Neutrophil (primary cell): ENCODE measurements around the gene GRXCR2.
"Not testable (repeated sequence)": the region's sequence is repeated elsewhere in the genome, so short reads cannot be mapped to it uniquely, and the experiment has no call there.

Experiments used
- H3K27ac ChIP-seq: fragments of 200-600 bp; sonication (generic); 2 replicates; pipeline ENCODE4 v1.5.1; 2016; ENCODE audit warnings: mild to moderate bottlenecking, moderate library complexity
- H3K27me3 ChIP-seq: fragments of 200-600 bp; sonication (generic); 2 replicates; pipeline ENCODE4 v1.6.0; 2016; ENCODE audit warnings: mild to moderate bottlenecking
- H3K36me3 ChIP-seq: fragments of 200-600 bp; sonication (generic); 2 replicates; pipeline ENCODE4 v1.5.1; 2017
- H3K4me1 ChIP-seq, 2 experiments: fragments of 200-600 bp in 1 of 2; sonication (generic) in 1 of 2; 1 replicate in 1 of 2; 2 replicates in 1 of 2; pipeline versions ENCODE4 v1.5.1 to v1.6.1; 2013 to 2016; ENCODE audit warnings: low read depth in 1 of 2, low read length in 1 of 2, mild to moderate bottlenecking in 1 of 2, moderate library complexity in 1 of 2; ENCODE audit not compliant: control insufficient read depth in 1 of 2, insufficient read depth in 1 of 2
- H3K4me3 ChIP-seq, 2 experiments: fragments of 200-600 bp in 1 of 2; sonication (generic) in 1 of 2; 1 replicate in 1 of 2; 2 replicates in 1 of 2; pipeline ENCODE4 v1.5.1; 2013 to 2016; ENCODE audit warnings: low read depth in 1 of 2, low read length in 1 of 2, mild to moderate bottlenecking in 1 of 2, moderate library complexity in 1 of 2
- H3K9me3 ChIP-seq: fragments of 200-600 bp; sonication (generic); 2 replicates; pipeline ENCODE4 v1.5.1; 2016
- TF ChIP-seq, protein P1 (sequence below): fragments of 200-600 bp; sonication (generic); IDR thresholded peaks from 2 replicates; pipeline ENCODE4 v1.5.1; 2016; ENCODE audit warnings: antibody characterized with exemption

Gene GRXCR2

GRCh38 chr5:145887217-145887616 lies 14.4 kb upstream of the GRXCR2 start:
- Histone ChIP-seq H3K27ac (no peak overlapping the region), H3K36me3 (no peaks in the 10 kb centered on the region), H3K4me1 (no peaks in the 10 kb centered on the region), H3K27me3 (no peaks in the 10 kb centered on the region), H3K4me3 (no peak overlapping the region), H3K9me3 (no peaks in the 10 kb centered on the region)
- TF ChIP-seq, protein P1, sequence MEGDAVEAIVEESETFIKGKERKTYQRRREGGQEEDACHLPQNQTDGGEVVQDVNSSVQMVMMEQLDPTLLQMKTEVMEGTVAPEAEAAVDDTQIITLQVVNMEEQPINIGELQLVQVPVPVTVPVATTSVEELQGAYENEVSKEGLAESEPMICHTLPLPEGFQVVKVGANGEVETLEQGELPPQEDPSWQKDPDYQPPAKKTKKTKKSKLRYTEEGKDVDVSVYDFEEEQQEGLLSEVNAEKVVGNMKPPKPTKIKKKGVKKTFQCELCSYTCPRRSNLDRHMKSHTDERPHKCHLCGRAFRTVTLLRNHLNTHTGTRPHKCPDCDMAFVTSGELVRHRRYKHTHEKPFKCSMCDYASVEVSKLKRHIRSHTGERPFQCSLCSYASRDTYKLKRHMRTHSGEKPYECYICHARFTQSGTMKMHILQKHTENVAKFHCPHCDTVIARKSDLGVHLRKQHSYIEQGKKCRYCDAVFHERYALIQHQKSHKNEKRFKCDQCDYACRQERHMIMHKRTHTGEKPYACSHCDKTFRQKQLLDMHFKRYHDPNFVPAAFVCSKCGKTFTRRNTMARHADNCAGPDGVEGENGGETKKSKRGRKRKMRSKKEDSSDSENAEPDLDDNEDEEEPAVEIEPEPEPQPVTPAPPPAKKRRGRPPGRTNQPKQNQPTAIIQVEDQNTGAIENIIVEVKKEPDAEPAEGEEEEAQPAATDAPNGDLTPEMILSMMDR = no peak

DNA sequence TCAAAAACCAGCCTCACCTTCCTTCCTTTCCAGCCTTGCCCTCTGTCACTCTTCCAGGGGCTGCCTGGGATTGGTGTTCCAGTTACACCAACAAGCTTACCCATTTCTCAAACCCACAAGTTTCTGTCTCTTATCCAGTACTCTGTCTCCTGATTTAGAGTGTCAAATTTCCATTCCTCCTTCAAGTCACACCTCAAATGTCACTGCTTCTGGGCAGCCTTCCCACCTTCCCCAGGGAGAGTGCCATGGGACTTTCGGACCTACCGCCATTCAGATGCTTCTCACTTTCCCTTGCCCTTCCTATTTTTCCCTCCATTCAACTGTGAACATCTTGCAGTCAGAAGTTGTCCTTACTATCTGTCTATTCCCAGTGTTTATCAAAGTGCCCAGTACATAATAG lies 2.0 kb upstream of the GRXCR2 start:
- no peaks in the 10 kb centered on the region for H3K4me1 ChIP-seq
- H3K9me3 ChIP-seq = no peaks in the 10 kb centered on the region
- H3K4me3 ChIP-seq = no peak overlapping the region
- H3K27me3 ChIP-seq = no peaks in the 10 kb centered on the region
- H3K27ac ChIP-seq = no peak overlapping the region
- H3K36me3 ChIP-seq = no peaks in the 10 kb centered on the region
- TF ChIP-seq, protein P1 = no peak

DNA sequence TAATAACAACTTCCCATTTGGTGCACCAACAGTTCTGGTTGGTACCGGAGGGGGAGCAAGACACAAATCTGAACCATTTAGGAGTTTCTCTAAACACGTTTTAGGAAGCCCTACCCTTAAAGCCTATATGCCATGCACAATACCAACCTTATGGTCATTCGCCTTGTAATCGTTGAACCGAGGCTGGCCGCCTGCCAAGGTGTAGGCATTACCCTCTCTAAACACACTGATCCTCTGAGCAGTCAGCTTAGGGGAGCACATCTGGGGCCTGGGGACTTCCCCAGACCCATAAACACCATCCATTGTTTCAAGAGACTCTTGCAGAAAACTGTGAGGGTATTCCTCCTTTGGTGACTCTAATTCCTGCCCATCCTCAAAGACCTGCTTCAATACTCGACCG lies 328 bp downstream of the GRXCR2 start:
- no peak overlapping the region for H3K4me3 ChIP-seq
- no peaks in the 10 kb centered on the region for H3K27me3 ChIP-seq
- H3K9me3 ChIP-seq = no peaks in the 10 kb centered on the region
- TF ChIP-seq, protein P1 = no peak
- no peak overlapping the region for H3K27ac ChIP-seq
- no peaks in the 10 kb centered on the region for H3K36me3 ChIP-seq
- H3K4me1 ChIP-seq = peaks cover 0 to 3% of the 10 kb centered on the region in 2 experiments

GRCh38 chr5:145869753-145870152 lies 3.1 kb downstream of the GRXCR2 start:
- no peaks in the 10 kb centered on the region for H3K36me3 ChIP-seq
- H3K27me3 ChIP-seq = no peaks in the 10 kb centered on the region
- H3K27ac ChIP-seq = no peak overlapping the region
- no peaks in the 10 kb centered on the region for H3K9me3 ChIP-seq
- TF ChIP-seq, protein P1 = no peak
- peaks cover 0 to 4% of the 10 kb centered on the region in 2 experiments for H3K4me1 ChIP-seq
- no peak overlapping the region for H3K4me3 ChIP-seq

DNA sequence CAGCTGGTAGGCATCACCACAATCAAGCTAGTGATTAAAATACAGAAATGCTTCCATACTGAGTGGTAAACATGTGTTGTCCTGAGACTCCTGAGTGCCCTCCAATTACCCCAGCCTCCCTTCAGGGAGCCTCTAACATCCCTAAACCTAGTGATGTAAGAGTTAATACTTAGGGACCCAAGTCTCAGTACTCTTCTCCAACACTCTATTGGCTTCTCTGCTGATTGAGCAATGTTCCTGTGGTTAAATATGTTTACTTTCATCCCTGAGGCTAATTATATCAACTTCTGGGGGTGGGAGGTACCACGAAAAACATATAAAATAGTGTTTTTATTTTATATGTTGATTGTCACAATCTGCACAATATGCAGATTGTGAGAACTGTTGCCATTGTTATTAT lies 5.0 kb downstream of the GRXCR2 start:
- H3K36me3 ChIP-seq = no peaks in the 10 kb centered on the region
- no peaks in the 10 kb centered on the region for H3K9me3 ChIP-seq
- TF ChIP-seq, protein P1 = no peak
- peaks cover 0 to 4% of the 10 kb centered on the region in 2 experiments for H3K4me1 ChIP-seq
- H3K4me3 ChIP-seq = no peak overlapping the region
- no peak overlapping the region for H3K27ac ChIP-seq
- H3K27me3 ChIP-seq = no peaks in the 10 kb centered on the region

- not testable (repeated sequence) for H3K27me3 ChIP-seq, H3K4me1 ChIP-seq, H3K9me3 ChIP-seq, H3K36me3 ChIP-seq, H3K27ac ChIP-seq, H3K4me3 ChIP-seq
These were observed 8.4 kb downstream of the GRXCR2 start for GRCh38 chr5:145864432-145864831.
